CD14-positive monocyte (primary cell): ENCODE measurements around the gene WTIP. TPM values are rescaled to one million over a fixed set of nuclear protein-coding genes. Genes with fewer than 3 reads are reported as not detected.
A peak's percentile ranks its signal among the peaks of the same experiment; 100 is the strongest.

Experiments used
- DNase-seq, 3 donors: peaks; one replicate each; pipeline ENCODE4 v3.0.0-alpha.2; 2011 to 2022
- H2AFZ ChIP-seq: 2 replicates; pipeline ENCODE4 v1.6.0; 2012; ENCODE audit warnings: mild to moderate bottlenecking, low read depth, low read length, inconsistent platforms; ENCODE audit not compliant: insufficient read depth, poor library complexity, severe bottlenecking
- H3K27ac ChIP-seq, 2 donors: 1 replicate in 1 of 2; 2 replicates in 1 of 2; pipeline ENCODE4 v1.5.1; 2012 to 2013; ENCODE audit warnings: low read length in 2 of 2, control low read depth in 1 of 2, inconsistent platforms in 1 of 2, low read depth in 1 of 2, mild to moderate bottlenecking in 1 of 2
- H3K27me3 ChIP-seq, 2 donors: one replicate each; pipeline versions ENCODE4 v1.6.0 to v1.6.1; 2011 to 2013; ENCODE audit warnings: low read length in 2 of 2; ENCODE audit not compliant: control insufficient read depth in 2 of 2, insufficient read depth in 2 of 2
- H3K36me3 ChIP-seq, 2 donors: replicated peaks in 1 of 2; 1 replicate in 1 of 2; 2 replicates in 1 of 2; pipeline versions ENCODE4 v1.5.1 to v1.6.1; 2012 to 2013; ENCODE audit warnings: low read length in 2 of 2, control low read depth in 1 of 2, inconsistent platforms in 1 of 2, mild to moderate bottlenecking in 1 of 2; ENCODE audit not compliant: insufficient read depth in 2 of 2, control insufficient read depth in 1 of 2
- H3K4me1 ChIP-seq, 2 donors: 1 replicate in 1 of 2; 2 replicates in 1 of 2; pipeline versions ENCODE4 v1.5.1 to v1.6.1; 2012 to 2013; ENCODE audit warnings: low read length in 2 of 2, control low read depth in 1 of 2, inconsistent platforms in 1 of 2, mild to moderate bottlenecking in 1 of 2, moderate library complexity in 1 of 2; ENCODE audit not compliant: insufficient read depth in 2 of 2, control insufficient read depth in 1 of 2
- H3K4me2 ChIP-seq: replicated peaks from 2 replicates; pipeline ENCODE3; 2012; ENCODE audit warnings: low read length, moderate library complexity, mild to moderate bottlenecking; ENCODE audit not compliant: poor library complexity, severe bottlenecking; ENCODE audit errors: extremely low read depth
- H3K4me3 ChIP-seq, 3 experiments: fragments of 200-600 bp in 1 of 3; sonication (generic) in 1 of 3; replicated peaks in 1 of 3; 1 replicate in 2 of 3; 2 replicates in 1 of 3; pipeline ENCODE4 v1.5.1; 2011 to 2013; ENCODE audit warnings: low read length in 3 of 3, mild to moderate bottlenecking in 3 of 3, control low read depth in 2 of 3, low read depth in 2 of 3, inconsistent platforms in 1 of 3, moderate library complexity in 1 of 3
- H3K79me2 ChIP-seq: 2 replicates; pipeline ENCODE4 v1.6.0; 2012; ENCODE audit warnings: mild to moderate bottlenecking, control low read depth, inconsistent platforms, low read length, moderate library complexity; ENCODE audit not compliant: insufficient read depth
- H3K9ac ChIP-seq: 2 replicates; pipeline ENCODE4 v1.6.0; 2017; ENCODE audit warnings: low read length, mild to moderate bottlenecking; ENCODE audit not compliant: insufficient read depth, poor library complexity, severe bottlenecking
- H3K9me3 ChIP-seq, 2 donors: replicated peaks in 1 of 2; 1 replicate in 1 of 2; 2 replicates in 1 of 2; pipeline versions ENCODE4 v1.5.1 to v1.6.1; 2012 to 2013; ENCODE audit warnings: low read length in 2 of 2, control low read depth in 1 of 2; ENCODE audit not compliant: control insufficient read depth in 1 of 2, insufficient read depth in 1 of 2
- H4K20me1 ChIP-seq: 2 replicates; pipeline ENCODE4 v1.6.0; 2012; ENCODE audit warnings: mild to moderate bottlenecking, low read length, control low read depth, moderate library complexity; ENCODE audit not compliant: insufficient read depth
- H3K27ac Mint-ChIP-seq, 7 donors: one replicate each; pipeline ENCODE4 v1.8.0; 2020; ENCODE audit warnings: mild to moderate bottlenecking in 7 of 7, mixed read lengths in 7 of 7, moderate library complexity in 6 of 7, inconsistent platforms in 2 of 7
- H3K27me3 Mint-ChIP-seq, 3 donors: one replicate each; pipeline ENCODE4 v1.8.0; 2021 to 2022; ENCODE audit warnings: low read depth in 3 of 3, mild to moderate bottlenecking in 3 of 3, mixed read lengths in 3 of 3, moderate library complexity in 3 of 3, inconsistent platforms in 1 of 3
- H3K36me3 Mint-ChIP-seq, 2 donors: one replicate each; pipeline ENCODE4 v1.8.0; 2020; ENCODE audit warnings: mixed read lengths in 2 of 2, inconsistent platforms in 1 of 2, mild to moderate bottlenecking in 1 of 2
- H3K4me1 Mint-ChIP-seq: one replicate; pipeline ENCODE4 v1.8.0; 2020; ENCODE audit warnings: mild to moderate bottlenecking, mixed read lengths
- H3K4me3 Mint-ChIP-seq, 2 donors: one replicate each; pipeline ENCODE4 v1.8.0; 2020; ENCODE audit warnings: mild to moderate bottlenecking in 2 of 2, mixed read lengths in 2 of 2, moderate library complexity in 1 of 2
- H3K9me3 Mint-ChIP-seq, 7 donors: one replicate each; pipeline ENCODE4 v1.8.0; 2020 to 2022; ENCODE audit warnings: mixed read lengths in 7 of 7, mild to moderate bottlenecking in 6 of 7, moderate library complexity in 6 of 7, inconsistent platforms in 2 of 7
- WGBS: methylation state at CpG from one replicate; pipeline ENCODE4 v1.1.5; 2013; ENCODE audit warnings: missing lambda C conversion rate; ENCODE audit not compliant: insufficient coverage; 5-methylcytosine and 5-hydroxymethylcytosine counted together
- intact Hi-C, 2 donors: fragments of 100-400 bp; cut with micrococcal nuclease; formaldehyde crosslinking; loops; one replicate each; pipeline versions ENCODE4 v1.15.0 to v1.15.1; 2023
- polyA plus RNA-seq, 3 donors: library from polyadenylated mRNA; depleted of rRNA in 1 of 3; unstranded in 2 of 3; stranded (reverse) in 1 of 3; fragments of 300-500 nt in 2 of 3; fragments of >200 nt in 1 of 3; fragmentation: Illumina TruSeq in 2 of 3; gene quantifications; 1 replicate in 2 of 3; 2 replicates in 1 of 3; pipeline ENCODE4 v1.2.3, GENCODE V29; 2012 to 2021
- TF ChIP-seq, protein P1 (sequence below): fragments of 200-600 bp; IDR thresholded peaks from one replicate; pipeline ENCODE4 v1.8.0; 2022; ENCODE audit warnings: antibody characterized with exemption, mild to moderate bottlenecking

The WTIP gene
- polyA plus RNA-seq, 3 donors, result 0.11 TPM; not detected in 2

DNA sequence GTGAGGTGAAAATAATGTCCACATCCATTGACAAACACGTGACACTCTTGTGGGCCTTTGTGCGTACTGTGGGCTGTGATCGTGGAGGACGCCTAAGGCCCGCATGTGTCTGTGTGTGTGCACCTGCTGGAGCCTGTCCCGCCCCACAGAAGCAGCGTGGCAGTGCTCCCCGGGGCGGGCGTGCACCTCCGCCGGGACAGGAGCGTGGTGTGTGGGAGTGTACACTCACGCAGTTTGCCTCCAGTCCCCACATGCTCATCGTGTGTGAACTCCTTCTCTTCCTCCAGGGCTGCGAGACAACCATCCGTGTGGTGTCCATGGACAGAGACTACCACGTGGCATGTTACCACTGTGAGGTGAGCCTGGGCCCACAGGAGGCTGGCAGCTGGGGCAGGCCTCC, 13.9 kb downstream of the WTIP start:
- Histone ChIP-seq H4K20me1 (no peaks in the 10 kb centered on the region), H3K9ac (no peak overlapping the region), H3K27ac (no peak overlapping the region), H3K36me3 (no peaks in the 10 kb centered on the region), H3K4me2 (no peak overlapping the region), H2AFZ (no peak overlapping the region), H3K4me1 (no peaks in the 10 kb centered on the region), H3K27me3 (peaks cover 0 to 16% of the 10 kb centered on the region in 2 donors), H3K79me2 (no peaks in the 10 kb centered on the region), H3K4me3 (no peak overlapping the region), H3K9me3 (no peaks in the 10 kb centered on the region)
- 99% methylated on average over 10 of the region's 18 CpGs for WGBS
- no peak for DNase-seq
- no peaks in the 10 kb centered on the region for H3K4me1 Mint-ChIP-seq
- intact Hi-C loops, result no loop called here
- H3K36me3 Mint-ChIP-seq, result no peaks in the 10 kb centered on the region
- TF ChIP-seq, protein P1, sequence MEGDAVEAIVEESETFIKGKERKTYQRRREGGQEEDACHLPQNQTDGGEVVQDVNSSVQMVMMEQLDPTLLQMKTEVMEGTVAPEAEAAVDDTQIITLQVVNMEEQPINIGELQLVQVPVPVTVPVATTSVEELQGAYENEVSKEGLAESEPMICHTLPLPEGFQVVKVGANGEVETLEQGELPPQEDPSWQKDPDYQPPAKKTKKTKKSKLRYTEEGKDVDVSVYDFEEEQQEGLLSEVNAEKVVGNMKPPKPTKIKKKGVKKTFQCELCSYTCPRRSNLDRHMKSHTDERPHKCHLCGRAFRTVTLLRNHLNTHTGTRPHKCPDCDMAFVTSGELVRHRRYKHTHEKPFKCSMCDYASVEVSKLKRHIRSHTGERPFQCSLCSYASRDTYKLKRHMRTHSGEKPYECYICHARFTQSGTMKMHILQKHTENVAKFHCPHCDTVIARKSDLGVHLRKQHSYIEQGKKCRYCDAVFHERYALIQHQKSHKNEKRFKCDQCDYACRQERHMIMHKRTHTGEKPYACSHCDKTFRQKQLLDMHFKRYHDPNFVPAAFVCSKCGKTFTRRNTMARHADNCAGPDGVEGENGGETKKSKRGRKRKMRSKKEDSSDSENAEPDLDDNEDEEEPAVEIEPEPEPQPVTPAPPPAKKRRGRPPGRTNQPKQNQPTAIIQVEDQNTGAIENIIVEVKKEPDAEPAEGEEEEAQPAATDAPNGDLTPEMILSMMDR, result no peak
- H3K27ac Mint-ChIP-seq, result no peak overlapping the region
- peaks cover 21 to 29% (median 24%) of the 10 kb centered on the region in 3 donors for H3K27me3 Mint-ChIP-seq
- H3K9me3 Mint-ChIP-seq, result peaks cover 0 to 6% (median 0%) of the 10 kb centered on the region in 7 donors
- no peak overlapping the region for H3K4me3 Mint-ChIP-seq

DNA sequence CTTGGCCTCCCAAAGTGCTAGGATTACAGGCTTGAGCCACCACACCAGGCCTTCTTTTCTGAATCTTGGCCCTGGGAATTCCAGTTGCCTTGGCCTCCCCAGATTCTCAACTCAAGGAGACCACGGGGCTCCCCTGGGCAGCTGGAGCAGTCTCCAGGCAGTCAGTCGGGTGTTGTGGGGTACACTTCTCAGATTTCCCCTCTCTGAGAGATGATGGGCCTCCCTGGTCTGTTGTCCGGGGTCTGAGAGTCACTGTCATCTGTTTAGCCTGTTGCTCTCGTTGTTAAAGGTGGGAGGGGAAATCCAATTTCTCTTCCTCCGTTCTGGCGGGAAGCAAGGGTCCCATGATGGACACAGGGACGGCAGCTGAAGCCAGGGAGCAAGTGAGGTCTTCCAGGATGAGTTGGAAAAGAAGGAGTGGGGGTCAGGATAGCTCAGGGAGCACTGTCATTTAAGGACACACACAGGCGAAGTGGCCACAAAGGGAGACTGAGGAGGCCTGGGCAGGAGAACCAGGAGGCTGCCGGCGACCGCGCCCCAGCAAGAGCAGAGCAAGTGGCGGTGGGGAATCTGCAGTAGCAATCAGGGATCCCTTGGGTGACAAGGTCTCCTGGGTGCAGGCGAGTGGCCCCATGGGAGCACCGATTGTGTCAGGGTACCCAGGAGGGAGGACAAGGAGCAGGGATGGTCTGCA, 15.7 kb downstream of the WTIP start:
- Mint-ChIP-seq H3K27ac (peak overlapping the region in 2 of 7 donors; percentile 1 to 11), H3K4me3 (no peak overlapping the region), H3K27me3 (peaks cover 30 to 41% (median 34%) of the 10 kb centered on the region in 3 donors), H3K36me3 (no peaks in the 10 kb centered on the region), H3K9me3 (peaks cover 0 to 6% (median 0%) of the 10 kb centered on the region in 7 donors), H3K4me1 (peaks cover 3% of the 10 kb centered on the region)
- H3K4me1 ChIP-seq, result peaks cover 0 to 10% of the 10 kb centered on the region in 2 donors
- no peak overlapping the region for H2AFZ ChIP-seq
- H3K36me3 ChIP-seq, result no peaks in the 10 kb centered on the region
- WGBS, result 92% methylated on average over 12 of the region's 15 CpGs
- H4K20me1 ChIP-seq, result no peaks in the 10 kb centered on the region
- H3K27me3 ChIP-seq, result peaks cover 0 to 26% of the 10 kb centered on the region in 2 donors
- intact Hi-C loops, result no loop called here
- no peak overlapping the region for H3K4me2 ChIP-seq
- no peaks in the 10 kb centered on the region for H3K9me3 ChIP-seq
- no peak overlapping the region for H3K9ac ChIP-seq
- no peaks in the 10 kb centered on the region for H3K79me2 ChIP-seq
- TF ChIP-seq, protein P1, result no peak
- no peak overlapping the region for H3K27ac ChIP-seq
- DNase-seq, result no peak
- no peak overlapping the region for H3K4me3 ChIP-seq
